Left lung (tissue), 10 donors: ENCODE data around the gene P4HA1. TPM values are rescaled to one million over a fixed set of nuclear protein-coding genes. Genes with fewer than 3 reads are reported as not detected.

Source experiments
- ATAC-seq: fragments of 200-7000 bp; cut with Tn5 transposase; one replicate; pipeline ENCODE4 v1.9.1; 2020; ENCODE audit warnings: moderate library complexity
- DNase-seq, 4 donors: peaks; one replicate each; pipeline ENCODE4 v3.0.0-alpha.2; 2013 to 2020
- H3K27ac ChIP-seq, 2 donors: fragments of 200-600 bp; sonication (generic) in 1 of 2; one replicate each; pipeline versions ENCODE4 v1.5.0 to v1.8.0; 2020 to 2021
- H3K27me3 ChIP-seq, 2 donors: fragments of 200-600 bp; sonication (generic) in 1 of 2; one replicate each; pipeline versions ENCODE4 v1.5.0 to v1.8.0; 2020 to 2021
- H3K36me3 ChIP-seq, 2 donors: fragments of 200-600 bp; sonication (generic) in 1 of 2; one replicate each; pipeline versions ENCODE4 v1.5.0 to v1.8.0; 2020 to 2021
- H3K4me1 ChIP-seq, 2 donors: fragments of 200-600 bp; one replicate each; pipeline ENCODE4 v1.8.0; 2021
- H3K4me3 ChIP-seq, 2 donors: fragments of 200-600 bp; sonication (generic) in 1 of 2; one replicate each; pipeline versions ENCODE4 v1.5.0 to v1.8.0; 2020 to 2021; ENCODE audit warnings: mild to moderate bottlenecking in 1 of 2
- H3K9me3 ChIP-seq, 2 donors: fragments of 200-600 bp; sonication (generic) in 1 of 2; one replicate each; pipeline versions ENCODE4 v1.5.0 to v1.8.0; 2020 to 2021
- intact Hi-C, 2 donors: fragments of 100-400 bp; cut with DNase I; formaldehyde crosslinking; loops; one replicate each; pipeline versions ENCODE4 v1.11.2 to v1.14.2; 2022
- polyA plus RNA-seq, 6 donors: library from polyadenylated mRNA; unstranded; fragments of 120-200 nt; gene quantifications; one replicate each; pipeline ENCODE4 v1.2.1, GENCODE V29; 2013; ENCODE audit not compliant: insufficient read length in 6 of 6
- total RNA-seq, 2 donors: library from RNA; stranded (reverse); fragmentation: NEBNext Ultra II Directional; extraction: Animal tissue kit (Norgen Biotek cat#: 25700); gene quantifications; one replicate each; pipeline ENCODE4 v1.2.1, GENCODE V29; 2021
- TF ChIP-seq, protein P1 (sequence below), 2 donors: fragments of 200-600 bp; sonication (generic) in 1 of 2; IDR thresholded peaks; one replicate each; pipeline versions ENCODE4 v1.5.0 to v1.8.0; 2021; ENCODE audit warnings: antibody characterized with exemption in 2 of 2
- donor health status: DM: no; HTN: yes; CAD: no.
- donor health status: DM: no; HTN: no; CAD: no.

P4HA1 gene
- total and polyA plus RNA-seq, 8 donors: 47.4 to 94.4 (median 66.0) TPM

DNA sequence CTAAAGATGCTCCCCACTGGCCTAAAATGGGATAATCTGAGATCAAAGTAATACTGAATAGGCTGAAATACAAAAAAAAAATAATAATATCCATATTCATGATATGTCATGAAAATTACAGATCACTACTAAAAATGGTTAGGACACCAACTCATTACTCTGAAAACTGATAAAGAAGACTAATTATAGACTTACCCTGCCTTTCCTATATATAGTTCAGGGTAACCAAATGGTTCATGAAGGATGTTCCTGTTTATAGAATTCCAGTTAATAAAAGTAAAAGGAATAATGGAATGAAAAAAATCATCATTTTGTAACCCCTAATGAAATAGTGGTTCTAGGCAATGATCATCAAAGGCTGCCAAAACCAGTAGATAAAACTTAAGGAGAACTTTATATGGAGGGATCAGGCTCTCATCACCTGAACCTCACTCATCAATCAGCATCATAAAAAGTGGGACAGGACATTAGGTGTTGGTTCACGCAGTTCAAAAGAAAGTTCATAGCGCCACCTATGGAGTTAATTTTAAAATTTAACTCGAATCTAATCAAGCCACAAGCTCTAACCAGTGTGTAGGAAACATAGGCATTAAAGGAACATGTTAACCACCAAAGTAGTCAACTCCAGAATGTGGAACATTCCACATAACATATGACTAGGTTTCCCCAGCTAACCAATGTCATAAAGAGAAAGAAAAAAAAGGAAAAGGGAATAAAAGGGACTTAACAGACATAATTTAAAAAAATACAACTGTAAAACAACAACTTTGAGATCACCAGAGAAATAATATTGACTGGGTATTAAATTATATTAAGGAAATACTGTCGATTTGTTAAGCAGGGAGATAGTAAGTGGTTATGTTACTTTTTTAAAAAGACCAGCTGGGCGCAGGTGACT lies 35.7 kb downstream of the P4HA1 start:
- ATAC-seq (peak; percentile 77), DNase-seq (no peak)

DNA sequence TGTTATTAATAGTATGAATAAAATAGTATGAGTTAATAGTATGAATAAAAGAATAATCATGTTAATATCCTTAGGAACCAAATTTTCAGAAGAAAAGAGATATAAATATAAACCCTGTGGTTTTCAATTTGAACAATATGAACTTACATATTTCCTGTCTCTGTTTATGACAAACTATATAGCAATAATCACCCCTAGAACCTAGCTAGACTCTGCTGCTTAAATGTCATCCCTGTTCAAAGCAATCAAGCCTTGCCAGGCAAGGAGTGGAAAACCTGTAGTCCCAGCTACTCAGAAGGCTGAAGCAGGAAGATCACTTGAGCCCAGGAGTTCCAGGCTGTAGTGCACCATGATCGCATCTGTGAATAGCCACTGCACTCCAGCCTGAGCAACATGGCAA lies 36.5 kb downstream of the P4HA1 start:
- Histone ChIP-seq H3K27ac (no peak overlapping the region), H3K4me3 (no peak overlapping the region), H3K9me3 (no peaks in the 10 kb centered on the region), H3K27me3 (no peaks in the 10 kb centered on the region), H3K4me1 (no peaks in the 10 kb centered on the region), H3K36me3 (peaks cover 0 to 38% of the 10 kb centered on the region in 2 donors)
- TF ChIP-seq, protein P1, sequence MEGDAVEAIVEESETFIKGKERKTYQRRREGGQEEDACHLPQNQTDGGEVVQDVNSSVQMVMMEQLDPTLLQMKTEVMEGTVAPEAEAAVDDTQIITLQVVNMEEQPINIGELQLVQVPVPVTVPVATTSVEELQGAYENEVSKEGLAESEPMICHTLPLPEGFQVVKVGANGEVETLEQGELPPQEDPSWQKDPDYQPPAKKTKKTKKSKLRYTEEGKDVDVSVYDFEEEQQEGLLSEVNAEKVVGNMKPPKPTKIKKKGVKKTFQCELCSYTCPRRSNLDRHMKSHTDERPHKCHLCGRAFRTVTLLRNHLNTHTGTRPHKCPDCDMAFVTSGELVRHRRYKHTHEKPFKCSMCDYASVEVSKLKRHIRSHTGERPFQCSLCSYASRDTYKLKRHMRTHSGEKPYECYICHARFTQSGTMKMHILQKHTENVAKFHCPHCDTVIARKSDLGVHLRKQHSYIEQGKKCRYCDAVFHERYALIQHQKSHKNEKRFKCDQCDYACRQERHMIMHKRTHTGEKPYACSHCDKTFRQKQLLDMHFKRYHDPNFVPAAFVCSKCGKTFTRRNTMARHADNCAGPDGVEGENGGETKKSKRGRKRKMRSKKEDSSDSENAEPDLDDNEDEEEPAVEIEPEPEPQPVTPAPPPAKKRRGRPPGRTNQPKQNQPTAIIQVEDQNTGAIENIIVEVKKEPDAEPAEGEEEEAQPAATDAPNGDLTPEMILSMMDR (IDR thresholded peaks at IDR 0.05): no peak
- no peak for ATAC-seq
- intact Hi-C loops: no loop called here
- no peak for DNase-seq

More for the DNA sequence above, 35.7 kb downstream of the P4HA1 start:
- no peaks in the 10 kb centered on the region for H3K4me1 ChIP-seq
- TF ChIP-seq, protein P1 (IDR thresholded peaks at IDR 0.05): no peak
- H3K27ac ChIP-seq: no peak overlapping the region
- H3K4me3 ChIP-seq: no peak overlapping the region
- intact Hi-C loops: no loop called here
- H3K9me3 ChIP-seq: no peaks in the 10 kb centered on the region
- H3K36me3 ChIP-seq: peaks cover 0 to 35% of the 10 kb centered on the region in 2 donors
- no peaks in the 10 kb centered on the region for H3K27me3 ChIP-seq

DNA sequence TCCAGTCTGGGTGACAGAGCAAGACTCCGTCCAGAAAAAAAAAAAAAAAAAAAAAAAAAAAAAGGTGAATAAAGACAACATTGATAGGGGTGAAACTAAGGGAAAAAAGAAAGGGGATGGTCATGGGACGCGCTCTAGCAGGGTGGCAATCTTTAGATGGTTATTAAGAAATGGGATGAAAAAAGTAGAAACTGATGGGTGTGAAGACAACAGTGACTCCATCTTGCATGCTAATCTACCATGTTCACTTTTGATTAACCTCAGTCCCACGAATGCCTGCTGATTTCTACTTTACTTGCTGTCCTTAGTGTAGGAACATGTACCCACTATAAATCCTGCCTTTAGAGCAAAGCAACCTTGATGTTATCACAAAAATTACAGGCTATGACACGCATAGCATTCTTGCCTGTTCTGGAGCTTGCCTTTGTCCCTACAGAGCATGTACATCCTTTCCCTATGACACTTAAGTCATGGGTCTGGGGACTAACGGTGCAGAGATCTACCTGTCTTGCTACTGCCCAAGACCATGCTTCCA lies 38.5 kb downstream of the P4HA1 start:
- H3K4me3 ChIP-seq: no peak overlapping the region
- no peaks in the 10 kb centered on the region for H3K4me1 ChIP-seq
- H3K27ac ChIP-seq: no peak overlapping the region
- TF ChIP-seq, protein P1 (IDR thresholded peaks at IDR 0.05): no peak
- no peaks in the 10 kb centered on the region for H3K27me3 ChIP-seq
- intact Hi-C loops: no loop called here
- H3K9me3 ChIP-seq: no peaks in the 10 kb centered on the region
- DNase-seq (no peak), ATAC-seq (no peak)
- peaks cover 0 to 45% of the 10 kb centered on the region in 2 donors for H3K36me3 ChIP-seq

DNA sequence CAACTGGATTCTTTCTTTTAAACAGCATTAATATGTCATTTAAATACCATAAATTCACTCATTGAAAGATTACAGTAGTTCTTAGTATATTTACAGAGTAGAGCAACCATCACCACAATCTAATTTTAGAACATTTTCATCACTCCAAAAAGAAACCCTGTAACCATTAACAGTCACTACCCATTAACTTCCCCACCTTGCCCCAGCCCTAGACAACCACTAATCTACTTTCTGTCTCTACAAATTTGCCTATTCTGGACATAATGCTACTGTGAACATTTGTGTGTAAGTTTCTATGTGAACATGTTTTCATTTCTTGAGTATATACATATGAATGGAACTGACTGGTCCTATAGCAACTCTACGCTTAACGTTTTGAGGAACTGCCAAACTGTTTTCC lies 42.4 kb downstream of the P4HA1 start:
- no peak overlapping the region for H3K27ac ChIP-seq
- H3K9me3 ChIP-seq: no peaks in the 10 kb centered on the region
- ATAC-seq: no peak
- TF ChIP-seq, protein P1 (IDR thresholded peaks at IDR 0.05): no peak
- no peak for DNase-seq
- H3K27me3 ChIP-seq: no peaks in the 10 kb centered on the region
- intact Hi-C loops: no loop called here
- no peak overlapping the region for H3K4me3 ChIP-seq
- no peaks in the 10 kb centered on the region for H3K4me1 ChIP-seq
- H3K36me3 ChIP-seq: peaks cover 0 to 79% of the 10 kb centered on the region in 2 donors

DNA sequence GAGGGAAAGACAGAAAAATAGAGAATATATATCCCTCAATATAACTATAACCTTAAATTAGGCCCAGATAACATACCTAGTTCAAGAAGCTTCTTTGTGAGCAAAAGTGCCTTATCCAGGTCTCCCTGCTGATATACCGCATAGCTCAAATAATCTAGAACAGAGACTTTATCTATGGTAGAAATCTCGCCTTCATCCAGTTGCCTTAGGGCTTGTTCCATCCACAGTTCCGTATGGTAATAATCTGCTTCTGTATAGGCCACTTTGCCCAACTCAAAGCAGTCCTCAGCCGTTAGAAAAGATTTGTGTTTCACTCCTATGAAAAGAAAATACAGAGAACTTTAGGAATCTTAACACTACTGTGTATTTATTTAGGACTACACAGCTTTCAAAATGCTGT lies 43.4 kb downstream of the P4HA1 start:
- Histone ChIP-seq H3K36me3 (peaks cover 0 to 89% of the 10 kb centered on the region in 2 donors), H3K27me3 (no peaks in the 10 kb centered on the region), H3K4me1 (no peaks in the 10 kb centered on the region), H3K4me3 (no peak overlapping the region), H3K9me3 (no peaks in the 10 kb centered on the region), H3K27ac (no peak overlapping the region)
- intact Hi-C loops: no loop called here
- TF ChIP-seq, protein P1 (IDR thresholded peaks at IDR 0.05): no peak
- DNase-seq: no peak
- ATAC-seq: no peak
